Naive B cell (primary cell): Measurements from ENCODE around the gene FKBP15. TPM values are rescaled to one million over a fixed set of nuclear protein-coding genes. Genes with fewer than 3 reads are reported as not detected.
"Not testable (repeated sequence)": the region's sequence is repeated elsewhere in the genome, so short reads cannot be mapped to it uniquely, and the experiment has no call there.

Experiments used
- ATAC-seq, 2 donors: fragments of 150-1000 bp; cut with Tn5 transposase; 2 replicates each; pipeline ENCODE4 v1.10.0; 2021; ENCODE audit warnings: low read depth in 2 of 2, mild to moderate bottlenecking in 2 of 2, moderate library complexity in 2 of 2
- DNase-seq: peaks from one replicate; pipeline ENCODE4 v3.0.0; 2022
- H3K27ac Mint-ChIP-seq, 6 donors: one replicate each; pipeline ENCODE4 v1.8.0; 2020 to 2022; ENCODE audit warnings: mild to moderate bottlenecking in 6 of 6, mixed read lengths in 6 of 6, moderate library complexity in 5 of 6, inconsistent platforms in 2 of 6
- H3K27me3 Mint-ChIP-seq, 3 donors: one replicate each; pipeline ENCODE4 v1.8.0; 2021 to 2022; ENCODE audit warnings: mixed read lengths in 3 of 3, mild to moderate bottlenecking in 1 of 3
- H3K36me3 Mint-ChIP-seq, 2 donors: one replicate each; pipeline ENCODE4 v1.8.0; 2020 to 2022; ENCODE audit warnings: mixed read lengths in 2 of 2, inconsistent platforms in 1 of 2, mild to moderate bottlenecking in 1 of 2
- H3K4me1 Mint-ChIP-seq, 3 donors: one replicate each; pipeline ENCODE4 v1.8.0; 2020 to 2022; ENCODE audit warnings: mixed read lengths in 3 of 3, inconsistent platforms in 1 of 3, mild to moderate bottlenecking in 1 of 3, moderate library complexity in 1 of 3
- H3K4me3 Mint-ChIP-seq, 8 donors: one replicate each; pipeline ENCODE4 v1.8.0; 2020 to 2022; ENCODE audit warnings: mild to moderate bottlenecking in 8 of 8, mixed read lengths in 8 of 8, moderate library complexity in 8 of 8, inconsistent platforms in 2 of 8
- H3K9me3 Mint-ChIP-seq, 7 donors: one replicate each; pipeline ENCODE4 v1.8.0; 2020 to 2022; ENCODE audit warnings: mixed read lengths in 7 of 7, mild to moderate bottlenecking in 5 of 7, inconsistent platforms in 2 of 7, moderate library complexity in 1 of 7
- polyA plus RNA-seq, 6 donors: library from polyadenylated mRNA; unstranded; fragments of 300-500 nt; fragmentation: Illumina TruSeq; gene quantifications; one replicate each; pipeline ENCODE4 v1.2.3, GENCODE V29; 2021; ENCODE audit warnings: low read depth in 6 of 6

Gene FKBP15
- 10 to 100 TPM in 4 of 6 donors, 1 to 10 TPM in 2; 1.9 to 19.7 (median 11.1) TPM for polyA plus RNA-seq

- DNase-seq: peak; percentile 97
- Mint-ChIP-seq H3K36me3 (no peaks in the 10 kb centered on the region), H3K4me1 (peaks cover 27 to 47% (median 46%) of the 10 kb centered on the region in 3 donors), H3K27me3 (no peaks in the 10 kb centered on the region), H3K4me3 (peak within 1 kb of the TSS; percentile 92 to 100 (median 97)), H3K9me3 (no peaks in the 10 kb centered on the region), H3K27ac (peak within 1 kb of the TSS; percentile 93 to 98 (median 98))
- ATAC-seq: peak; percentile 92 to 95
Observed at GRCh38 chr9:113221003-113221799, at the start of gene FKBP15, which contains the start of gene SLC31A1. FKBP15 (minus strand) TSS chr9:113221277; CDS start chr9:113221243, 34 bp downstream. SLC31A1 (plus strand) TSS chr9:113221544; CDS start chr9:113256149, 34,605 bp downstream.

- DNase-seq: no peak
- Mint-ChIP-seq H3K4me3 (no peak overlapping the region), H3K27ac (peak overlapping the region in 1 of 6 donors; percentile 12), H3K4me1 (peaks cover 8 to 13% (median 13%) of the 10 kb centered on the region in 3 donors), H3K36me3 (peaks cover 18 to 21% of the 10 kb centered on the region in 2 donors), H3K9me3 (peaks cover 0 to 2% (median 0%) of the 10 kb centered on the region in 7 donors), H3K27me3 (no peaks in the 10 kb centered on the region)
- no peak for ATAC-seq
Observed at GRCh38 chr9:113269871-113270270, 48.8 kb upstream of the FKBP15 start.

GRCh38 chr9:113269355-113269754 lies 48.3 kb upstream of the FKBP15 start:
- H3K9me3 Mint-ChIP-seq: peaks cover 0 to 2% (median 0%) of the 10 kb centered on the region in 7 donors
- H3K27me3 Mint-ChIP-seq: no peaks in the 10 kb centered on the region
- ATAC-seq: no peak
- H3K27ac Mint-ChIP-seq: no peak overlapping the region
- DNase-seq: no peak
- H3K4me3 Mint-ChIP-seq: no peak overlapping the region
- peaks cover 18 to 21% of the 10 kb centered on the region in 2 donors for H3K36me3 Mint-ChIP-seq
- peaks cover 5 to 13% (median 13%) of the 10 kb centered on the region in 3 donors for H3K4me1 Mint-ChIP-seq

- no peak overlapping the region for H3K4me3 Mint-ChIP-seq
- H3K36me3 Mint-ChIP-seq: peaks cover 18 to 21% of the 10 kb centered on the region in 2 donors
- DNase-seq: no peak
- no peak for ATAC-seq
- H3K27ac Mint-ChIP-seq: peak overlapping the region in 2 of 6 donors; percentile 6 to 68
- no peaks in the 10 kb centered on the region for H3K27me3 Mint-ChIP-seq
- H3K9me3 Mint-ChIP-seq: peaks cover 0 to 2% (median 0%) of the 10 kb centered on the region in 7 donors
- H3K4me1 Mint-ChIP-seq: peaks cover 0 to 13% (median 13%) of the 10 kb centered on the region in 3 donors
Observed at GRCh38 chr9:113267911-113268566, 47.0 kb upstream of the FKBP15 start.

GRCh38 chr9:113266174-113266573 lies 45.1 kb upstream of the FKBP15 start:
- H3K27ac Mint-ChIP-seq: no peak overlapping the region
- H3K27me3 Mint-ChIP-seq: no peaks in the 10 kb centered on the region
- ATAC-seq (no peak), DNase-seq (no peak)
- peaks cover 0 to 2% (median 0%) of the 10 kb centered on the region in 7 donors for H3K9me3 Mint-ChIP-seq
- peaks cover 0 to 13% (median 12%) of the 10 kb centered on the region in 3 donors for H3K4me1 Mint-ChIP-seq
- peaks cover 17 to 18% of the 10 kb centered on the region in 2 donors for H3K36me3 Mint-ChIP-seq
- no peak overlapping the region for H3K4me3 Mint-ChIP-seq

GRCh38 chr9:113261917-113262671 lies 41.0 kb upstream of the FKBP15 start:
- ATAC-seq: no peak
- H3K27me3 Mint-ChIP-seq: no peaks in the 10 kb centered on the region
- no peak overlapping the region for H3K27ac Mint-ChIP-seq
- H3K9me3 Mint-ChIP-seq: peaks cover 0 to 2% (median 0%) of the 10 kb centered on the region in 7 donors
- H3K36me3 Mint-ChIP-seq: peaks cover 13 to 20% of the 10 kb centered on the region in 2 donors
- no peak overlapping the region for H3K4me3 Mint-ChIP-seq
- DNase-seq: no peak
- H3K4me1 Mint-ChIP-seq: no peaks in the 10 kb centered on the region

- Mint-ChIP-seq H3K27ac (no peak overlapping the region), H3K4me1 (no peaks in the 10 kb centered on the region), H3K27me3 (no peaks in the 10 kb centered on the region), H3K9me3 (no peaks in the 10 kb centered on the region), H3K36me3 (peaks cover 13 to 15% of the 10 kb centered on the region in 2 donors), H3K4me3 (no peak overlapping the region)
- ATAC-seq (no peak), DNase-seq (no peak)
Observed at GRCh38 chr9:113258282-113258681, 37.2 kb upstream of the FKBP15 start.

- no peaks in the 10 kb centered on the region for H3K4me1 Mint-ChIP-seq
- no peaks in the 10 kb centered on the region for H3K27me3 Mint-ChIP-seq
- H3K9me3 Mint-ChIP-seq: no peaks in the 10 kb centered on the region
- DNase-seq (no peak), ATAC-seq (no peak)
- H3K4me3 Mint-ChIP-seq: no peak overlapping the region
- H3K27ac Mint-ChIP-seq: no peak overlapping the region
- peaks cover 13 to 15% of the 10 kb centered on the region in 2 donors for H3K36me3 Mint-ChIP-seq
Observed at GRCh38 chr9:113257863-113258262, 36.8 kb upstream of the FKBP15 start.

GRCh38 chr9:113255438-113255837 lies 34.4 kb upstream of the FKBP15 start:
- H3K9me3 Mint-ChIP-seq: peaks cover 0 to 4% (median 0%) of the 10 kb centered on the region in 7 donors
- no peak overlapping the region for H3K27ac Mint-ChIP-seq
- peaks cover 13 to 15% of the 10 kb centered on the region in 2 donors for H3K36me3 Mint-ChIP-seq
- H3K4me3 Mint-ChIP-seq: no peak overlapping the region
- no peak for ATAC-seq
- H3K27me3 Mint-ChIP-seq: no peaks in the 10 kb centered on the region
- no peak for DNase-seq
- H3K4me1 Mint-ChIP-seq: no peaks in the 10 kb centered on the region

GRCh38 chr9:113254991-113255390 lies 33.9 kb upstream of the FKBP15 start:
- H3K36me3 Mint-ChIP-seq: peaks cover 8 to 11% of the 10 kb centered on the region in 2 donors
- no peak overlapping the region for H3K27ac Mint-ChIP-seq
- DNase-seq (no peak), ATAC-seq (no peak)
- peaks cover 0 to 4% (median 0%) of the 10 kb centered on the region in 7 donors for H3K9me3 Mint-ChIP-seq
- no peaks in the 10 kb centered on the region for H3K27me3 Mint-ChIP-seq
- no peak overlapping the region for H3K4me3 Mint-ChIP-seq
- H3K4me1 Mint-ChIP-seq: no peaks in the 10 kb centered on the region

GRCh38 chr9:113250807-113251206 lies 29.7 kb upstream of the FKBP15 start:
- no peak overlapping the region for H3K27ac Mint-ChIP-seq
- H3K4me3 Mint-ChIP-seq: no peak overlapping the region
- ATAC-seq (no peak), DNase-seq (no peak)
- no peaks in the 10 kb centered on the region for H3K36me3 Mint-ChIP-seq
- H3K27me3 Mint-ChIP-seq: no peaks in the 10 kb centered on the region
- peaks cover 0 to 5% (median 3%) of the 10 kb centered on the region in 3 donors for H3K4me1 Mint-ChIP-seq
- H3K9me3 Mint-ChIP-seq: peaks cover 0 to 4% (median 0%) of the 10 kb centered on the region in 7 donors

GRCh38 chr9:113249661-113250060 lies 28.6 kb upstream of the FKBP15 start:
- H3K27ac Mint-ChIP-seq, H3K4me3 Mint-ChIP-seq, ATAC-seq, H3K27me3 Mint-ChIP-seq, DNase-seq, H3K9me3 Mint-ChIP-seq, H3K36me3 Mint-ChIP-seq, H3K4me1 Mint-ChIP-seq: not testable (repeated sequence)

GRCh38 chr9:113247640-113248039 lies 26.6 kb upstream of the FKBP15 start:
- no peak overlapping the region for H3K27ac Mint-ChIP-seq
- no peak for ATAC-seq
- H3K9me3 Mint-ChIP-seq: peaks cover 0 to 4% (median 0%) of the 10 kb centered on the region in 7 donors
- no peaks in the 10 kb centered on the region for H3K27me3 Mint-ChIP-seq
- H3K4me3 Mint-ChIP-seq: no peak overlapping the region
- DNase-seq: no peak
- H3K36me3 Mint-ChIP-seq: no peaks in the 10 kb centered on the region
- peaks cover 1 to 12% (median 10%) of the 10 kb centered on the region in 3 donors for H3K4me1 Mint-ChIP-seq
